Hematopoietic multipotent progenitor cell treated with erythropoietin and hydrocortisone succinate and interleukin-3 and kit ligand, for 15 days (in vitro differentiated cells): ENCODE measurements around the gene ZNF101.

Experiments used
- DNase-seq: peaks from one replicate; pipeline ENCODE4 v3.0.0-alpha.2; 2015; ENCODE audit warnings: low spot score

The ZNF101 gene

DNA sequence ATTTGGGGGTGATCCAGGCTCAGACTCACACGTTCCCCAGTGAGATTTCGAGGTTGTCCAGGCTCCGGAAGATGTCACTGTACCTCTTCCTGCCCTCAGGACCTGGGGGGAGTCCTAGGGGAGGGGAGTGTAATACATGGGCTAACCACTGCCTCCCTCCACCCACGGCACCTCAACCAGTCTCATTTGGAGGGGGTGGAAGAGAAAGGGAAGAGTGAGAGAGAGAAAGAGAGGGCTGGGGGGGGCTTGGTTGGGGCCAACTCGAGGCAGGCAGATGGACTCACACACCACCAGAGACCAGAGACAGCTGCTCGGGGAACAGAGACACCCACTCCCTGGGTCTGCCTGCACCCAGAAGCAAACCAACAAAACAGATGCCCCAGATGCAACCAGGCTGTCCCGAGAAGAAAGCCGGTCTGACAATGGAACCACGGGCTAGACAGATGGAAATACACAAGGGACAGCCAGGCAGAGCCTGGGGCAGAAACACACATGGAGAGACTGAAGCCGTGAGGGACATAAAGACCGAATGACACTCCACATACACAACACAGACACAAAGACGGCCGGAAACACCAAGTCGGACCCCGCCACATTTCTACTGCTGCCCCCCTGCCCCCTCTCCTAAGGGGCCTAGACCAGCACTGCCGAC, 26.0 kb upstream of the ZNF101 start:
- no peak for DNase-seq

DNA sequence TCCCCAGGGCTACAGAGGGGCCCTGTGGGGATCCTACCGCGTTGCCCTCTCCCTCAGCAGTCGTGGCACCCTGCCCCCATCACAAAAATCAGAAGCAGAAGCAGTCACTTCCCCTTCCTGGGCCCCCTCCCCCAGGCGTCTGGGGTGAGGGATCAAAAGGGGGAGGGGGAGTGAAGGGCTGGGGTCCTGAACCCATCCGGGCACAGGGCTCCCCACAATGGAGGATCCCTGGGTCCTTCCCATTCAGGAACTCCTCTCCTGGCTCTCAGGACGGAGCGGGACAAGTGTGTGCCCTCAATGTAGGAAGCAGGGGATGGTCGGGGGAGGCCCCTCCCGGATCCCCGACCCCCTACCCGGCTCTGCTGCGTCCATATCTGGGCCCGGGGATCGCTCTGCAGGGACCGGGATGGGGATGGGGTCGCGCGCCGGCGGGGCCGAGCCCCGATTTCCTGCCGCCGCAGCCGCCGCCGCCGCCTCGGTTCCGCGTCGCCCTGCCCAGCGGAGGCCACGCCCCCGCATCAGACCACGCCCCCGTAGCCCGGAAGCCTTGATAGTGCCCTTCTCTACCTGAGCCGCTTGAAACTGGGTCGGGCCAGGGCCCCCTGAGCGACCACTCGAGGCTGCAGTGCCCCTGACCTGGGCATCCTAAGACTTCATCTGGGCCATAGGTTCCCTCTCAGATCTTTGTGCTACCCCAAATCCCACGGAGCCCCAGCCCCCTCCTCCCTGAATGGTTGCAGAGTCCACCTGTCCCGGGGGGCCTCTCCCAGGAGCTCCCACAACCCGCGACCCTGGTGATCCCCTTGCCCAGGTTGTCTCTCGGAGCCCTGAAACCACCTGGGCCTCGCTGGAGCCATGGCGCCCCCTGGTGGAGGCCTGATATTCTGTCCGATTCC, 25.2 kb upstream of the ZNF101 start, which contains the start of gene GMIP:
Gene GMIP, minus strand, starts transcription at position 500 of the 896 bp plus-strand sequence. Its CDS starts 128 bp downstream, at position 372.
- peak; percentile 82 for DNase-seq

DNA sequence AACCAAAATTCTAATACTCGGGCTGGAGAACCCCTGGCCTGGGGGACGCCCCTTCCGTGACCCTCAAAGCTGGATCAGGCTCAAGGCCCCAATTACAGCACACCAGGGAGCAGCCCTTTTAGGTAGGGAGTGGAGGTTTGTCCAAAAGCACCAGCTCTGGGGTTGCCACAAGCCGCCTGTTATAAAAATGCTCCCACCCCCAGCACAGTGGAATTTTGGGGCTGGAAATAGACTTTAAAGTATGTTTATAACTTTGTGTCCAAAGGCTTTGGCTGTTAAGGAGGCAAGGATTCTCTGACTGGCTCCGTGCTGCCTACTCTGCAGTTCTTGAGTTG, 24.6 kb upstream of the ZNF101 start:
- DNase-seq, result no peak

DNA sequence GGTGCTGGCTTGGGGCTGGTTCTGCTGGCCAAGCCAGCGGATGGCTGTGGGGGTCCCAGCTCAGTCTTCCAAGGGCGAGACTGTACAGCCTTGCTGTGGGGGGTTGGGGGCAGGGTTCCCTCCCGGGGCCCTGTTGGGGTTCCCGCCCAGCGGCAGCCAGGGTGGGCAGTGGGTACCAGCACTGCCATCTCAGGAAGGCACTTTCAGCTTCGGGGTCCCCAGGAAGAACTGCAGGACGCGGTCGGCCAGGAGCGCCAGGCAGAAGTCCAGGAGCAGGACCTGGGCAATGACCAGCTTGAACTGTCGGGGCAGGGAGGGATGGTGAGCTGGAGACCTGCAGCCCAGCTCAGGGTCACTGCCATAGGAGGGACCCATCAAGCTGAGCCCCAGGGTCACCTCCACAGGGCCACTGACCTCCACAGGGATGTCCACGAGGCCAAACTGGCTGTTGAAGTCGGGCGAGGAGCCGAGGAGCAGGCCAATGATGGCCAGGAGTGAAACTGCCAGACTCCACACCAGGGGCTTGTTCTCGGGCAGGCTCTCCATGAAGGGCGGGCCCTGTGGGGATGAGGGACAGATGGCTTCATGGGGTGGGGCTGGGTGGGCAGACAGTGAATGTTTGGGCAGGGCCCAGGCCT, 23.3 kb upstream of the ZNF101 start:
- no peak for DNase-seq

DNA sequence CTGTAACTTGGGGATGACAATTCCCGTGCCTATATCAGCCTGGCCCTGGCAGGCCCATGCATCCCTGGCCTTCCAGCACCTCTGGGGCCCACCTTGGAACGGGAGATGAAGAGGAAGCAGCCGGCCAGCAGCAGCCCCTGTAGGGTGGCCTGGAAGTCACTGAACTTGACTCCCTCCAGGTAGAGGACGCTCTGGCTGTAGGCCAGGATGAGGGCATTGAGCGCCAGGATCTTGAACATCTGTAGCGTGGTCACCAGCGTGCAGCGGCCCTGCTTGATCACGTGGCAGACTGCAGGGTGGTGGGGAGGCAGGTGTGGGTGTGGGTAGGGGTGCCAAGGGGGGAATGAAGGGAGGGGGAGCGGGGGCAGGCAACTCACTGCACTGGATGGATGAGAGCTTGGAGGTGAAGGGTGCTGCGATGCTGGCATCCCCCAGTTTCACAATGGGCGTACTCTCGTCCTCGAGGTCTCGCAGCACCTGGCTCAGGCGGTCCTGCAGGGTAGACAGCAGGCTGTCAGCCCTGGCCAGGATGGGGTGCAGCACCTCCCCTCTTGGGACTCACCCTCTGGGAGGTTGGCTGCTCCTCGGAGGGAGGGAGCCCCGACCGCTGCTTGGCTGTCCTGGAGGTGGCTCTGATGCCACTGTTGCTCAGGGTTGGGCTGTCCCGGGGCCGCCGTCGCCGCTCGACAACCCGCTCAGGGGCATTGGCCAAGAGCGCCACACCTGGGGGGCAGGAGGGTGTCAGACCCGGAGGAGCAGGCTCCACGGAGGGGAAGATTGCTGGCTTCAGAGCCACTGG, 21.4 kb upstream of the ZNF101 start:
- no peak for DNase-seq

DNA sequence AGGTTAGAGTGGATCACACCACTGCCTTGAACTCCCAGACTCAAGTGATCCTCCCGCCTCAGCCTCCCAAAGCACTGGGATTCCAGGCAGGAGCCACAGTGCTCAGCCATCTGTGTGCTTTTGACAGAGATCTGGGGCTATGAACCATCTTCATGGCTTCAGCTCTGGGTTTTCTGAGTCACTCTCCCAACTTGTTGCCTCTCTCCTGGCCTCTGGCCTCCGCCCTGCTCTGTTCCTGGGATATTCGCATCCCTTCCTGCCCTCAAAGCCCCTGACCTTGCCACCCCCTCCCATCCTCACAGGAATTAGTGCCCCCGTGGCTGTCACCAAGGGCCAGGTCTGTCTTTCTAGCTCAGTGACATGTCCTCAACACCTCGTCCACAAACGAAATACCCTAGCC, 19.5 kb upstream of the ZNF101 start:
- DNase-seq, result no peak

DNA sequence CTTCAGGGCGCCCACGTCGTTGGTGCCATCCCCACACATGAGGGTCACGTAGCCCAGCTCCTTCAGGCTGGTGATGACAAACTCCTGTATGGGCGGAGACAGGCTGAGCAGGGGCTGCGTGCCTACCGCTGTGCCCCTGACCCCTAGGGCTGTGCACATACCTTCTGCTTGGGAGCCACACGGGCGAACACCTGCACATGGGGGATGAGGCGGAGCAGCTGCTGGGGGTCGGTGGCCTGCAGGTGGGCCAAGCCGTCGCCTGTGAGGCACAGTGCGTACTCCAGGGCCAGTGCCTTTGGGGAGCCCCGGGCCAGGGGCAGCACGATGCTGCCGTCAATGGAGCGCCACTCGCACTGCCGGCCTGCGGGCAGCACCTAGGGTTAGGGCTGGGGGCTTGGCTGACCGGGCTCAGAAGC, 19.1 kb upstream of the ZNF101 start:
- DNase-seq, result no peak

DNA sequence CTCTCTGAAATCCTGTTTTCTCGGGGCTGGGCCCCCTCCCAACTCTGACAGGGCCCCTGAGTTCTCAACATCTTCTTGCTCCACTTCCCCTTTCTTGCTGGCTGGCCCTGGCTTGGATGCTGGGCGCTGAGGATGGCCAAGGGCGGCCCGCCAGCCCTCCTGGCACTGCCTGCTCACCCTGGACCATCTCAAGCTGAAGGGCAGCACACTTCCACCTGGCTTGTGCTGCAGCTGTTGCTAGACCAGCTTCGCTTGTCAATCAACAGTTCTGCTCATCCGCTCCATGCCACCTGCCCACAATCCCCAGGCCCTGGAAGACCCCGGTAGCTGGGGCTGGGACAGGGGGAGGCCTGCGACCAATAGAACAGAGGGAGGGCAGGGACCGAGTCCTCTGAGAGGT, 18.3 kb upstream of the ZNF101 start:
- DNase-seq, result no peak

DNA sequence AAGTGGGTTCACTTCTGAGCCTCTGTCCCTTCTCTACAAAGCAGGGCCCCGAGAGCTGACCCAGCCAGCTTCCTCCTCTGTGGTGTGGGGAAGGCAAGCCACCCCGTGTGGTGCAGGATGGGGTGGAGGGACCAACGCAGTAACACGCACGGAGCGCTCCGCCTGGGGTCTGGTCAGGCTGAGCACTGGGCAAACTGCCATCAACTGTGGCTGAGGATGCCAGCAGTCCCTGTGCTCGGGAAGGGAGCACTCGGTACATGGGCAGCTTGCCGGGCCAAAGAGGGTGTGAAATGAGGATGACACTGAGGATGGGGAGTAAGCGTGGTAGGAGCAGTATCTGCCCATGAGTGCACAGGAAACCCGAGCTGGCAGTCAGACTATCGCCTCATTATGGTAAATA, 17.6 kb upstream of the ZNF101 start:
- no peak for DNase-seq

DNA sequence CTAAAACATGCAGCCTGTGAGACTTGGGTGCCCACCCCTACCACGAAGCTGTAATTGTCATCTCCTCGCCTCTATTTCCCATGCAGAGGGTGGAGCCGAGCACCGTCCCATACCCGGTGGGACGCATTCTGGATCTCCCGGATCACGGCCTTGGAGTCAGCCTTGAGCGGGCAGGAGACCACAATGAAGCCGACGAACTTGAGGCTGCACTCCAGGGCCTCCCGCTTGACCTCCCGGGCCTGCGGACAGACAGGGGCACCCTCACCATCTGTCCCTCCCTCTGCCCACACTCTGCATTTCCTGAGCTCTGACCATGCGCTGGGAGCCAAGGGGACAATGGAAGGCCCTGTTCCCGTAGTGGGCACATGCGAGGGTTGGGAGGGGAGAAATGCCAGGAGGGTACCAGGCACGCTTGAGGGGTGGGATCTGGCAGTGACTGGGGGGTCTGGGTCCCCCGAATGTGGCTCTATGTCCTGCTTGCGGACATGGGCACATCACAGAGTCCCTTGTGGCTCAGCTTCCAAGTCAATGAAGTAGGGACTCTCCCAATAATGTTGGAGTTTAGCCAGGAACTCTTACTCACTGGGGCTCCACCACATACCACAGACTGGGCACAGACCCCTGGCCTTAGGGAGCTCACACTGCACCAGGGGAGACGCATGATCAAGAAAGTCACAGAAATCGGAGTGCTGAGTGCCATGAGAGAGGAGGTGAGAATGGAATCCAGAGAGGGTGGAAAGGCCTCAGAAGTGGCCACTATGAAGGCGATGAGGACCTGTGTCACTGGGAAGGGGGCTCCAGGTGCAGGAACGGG, 15.9 kb upstream of the ZNF101 start:
- no peak for DNase-seq

DNA sequence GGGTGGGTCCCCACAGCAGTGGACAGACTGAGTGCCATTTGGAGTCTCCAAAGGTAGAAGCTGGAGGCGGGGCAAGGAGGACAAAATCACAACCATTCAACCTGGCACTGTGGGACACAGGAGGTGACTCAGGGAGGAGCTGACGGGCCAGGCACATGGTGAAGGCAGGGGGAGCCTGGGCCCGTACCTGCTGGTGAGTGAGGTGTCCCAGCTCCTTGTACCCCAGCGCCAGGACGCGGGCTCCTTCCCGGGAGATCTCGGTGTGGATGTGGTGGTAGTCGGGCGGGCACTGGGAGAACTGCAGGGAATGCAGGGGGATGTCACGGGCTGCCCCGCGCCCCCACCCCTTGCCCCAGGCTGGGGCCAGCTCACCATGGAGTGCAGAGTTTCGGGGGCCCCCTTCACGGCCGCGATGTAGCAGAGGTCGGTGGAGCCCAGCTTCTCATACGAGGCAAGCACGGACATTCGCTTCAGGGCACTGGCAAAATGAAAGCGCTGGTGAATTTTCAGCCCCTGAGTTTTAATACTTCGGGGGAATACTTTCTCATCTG, 15.0 kb upstream of the ZNF101 start:
- DNase-seq, result no peak

DNA sequence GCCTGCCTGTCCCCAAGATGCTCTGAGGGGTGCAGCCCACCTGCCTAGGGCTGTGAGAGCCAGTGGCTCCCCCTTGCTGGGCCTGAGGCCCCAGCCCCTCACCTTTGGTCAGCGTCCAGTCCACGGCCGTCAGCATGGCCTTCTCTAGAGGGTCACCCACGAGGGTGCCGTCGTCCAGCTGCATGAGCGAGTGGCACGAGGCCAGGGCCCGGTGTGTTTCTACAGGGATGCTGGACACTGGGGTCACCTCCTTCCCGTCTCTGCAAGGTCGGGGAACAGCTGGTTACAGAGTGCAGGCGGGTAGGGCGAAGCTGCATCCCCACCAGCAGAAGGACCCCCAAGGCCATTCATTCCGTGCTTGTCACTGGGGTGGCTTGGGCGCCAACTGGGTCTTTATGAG, 14.2 kb upstream of the ZNF101 start:
- no peak for DNase-seq

DNA sequence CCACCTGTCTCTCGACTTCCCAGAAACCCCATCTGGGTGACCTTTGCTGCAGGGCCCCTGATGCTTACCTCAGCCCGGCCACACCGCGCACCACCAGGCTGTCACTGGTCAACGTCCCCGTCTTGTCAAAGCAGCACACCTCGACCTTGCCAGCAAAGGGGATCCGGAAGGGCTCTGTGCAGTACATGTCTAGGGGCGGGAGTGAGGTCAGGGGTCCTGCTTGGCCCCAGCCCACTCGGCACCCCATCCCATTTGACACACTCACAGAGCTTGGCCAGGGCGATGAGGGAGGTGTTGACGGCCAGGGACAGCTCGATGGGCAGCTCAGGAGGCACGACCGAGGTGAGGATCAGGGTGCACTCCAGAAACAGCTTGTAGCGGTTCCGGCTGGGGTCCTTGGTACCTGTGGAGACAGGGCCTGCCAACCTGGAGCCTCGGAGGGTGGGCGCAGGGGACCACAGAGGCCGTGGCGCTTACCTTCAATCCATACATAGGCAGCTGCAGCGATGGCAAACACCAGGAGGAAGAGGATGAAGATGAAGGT, 13.5 kb upstream of the ZNF101 start:
- DNase-seq, result no peak

DNA sequence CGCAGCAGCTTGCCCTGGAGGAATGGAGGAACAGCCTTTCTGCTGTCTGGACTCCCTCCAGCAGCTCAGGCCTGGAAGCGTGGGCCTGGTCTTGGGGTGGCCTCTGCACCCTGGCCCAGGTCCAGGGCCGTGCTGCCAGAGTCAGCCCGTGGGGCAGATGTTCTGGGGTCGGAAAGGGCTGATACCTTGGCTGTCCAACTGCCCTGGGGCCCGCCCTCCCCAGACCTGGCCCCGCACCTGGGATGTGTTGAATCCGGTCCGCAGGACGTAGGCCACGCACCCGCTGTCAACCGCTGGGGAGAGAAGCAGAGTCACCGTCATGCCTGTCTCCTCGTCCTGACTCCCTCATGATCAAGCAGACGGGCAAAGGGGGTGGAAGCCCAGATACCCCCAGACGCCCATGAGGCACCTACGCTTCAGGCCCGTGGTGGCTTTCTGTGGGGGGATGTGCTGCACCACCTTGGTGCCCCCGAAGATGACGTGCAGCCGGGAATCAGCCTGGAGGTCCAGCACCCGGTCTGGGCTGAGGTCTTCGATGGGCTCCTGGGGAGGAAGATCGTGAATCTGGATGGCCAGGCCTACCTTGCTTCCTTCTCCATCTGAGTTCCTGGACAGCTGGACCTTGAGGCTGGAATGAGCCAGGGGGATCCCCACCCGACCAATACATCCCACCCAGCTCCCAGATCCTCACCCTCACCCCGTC, 12.8 kb upstream of the ZNF101 start:
- no peak for DNase-seq

DNA sequence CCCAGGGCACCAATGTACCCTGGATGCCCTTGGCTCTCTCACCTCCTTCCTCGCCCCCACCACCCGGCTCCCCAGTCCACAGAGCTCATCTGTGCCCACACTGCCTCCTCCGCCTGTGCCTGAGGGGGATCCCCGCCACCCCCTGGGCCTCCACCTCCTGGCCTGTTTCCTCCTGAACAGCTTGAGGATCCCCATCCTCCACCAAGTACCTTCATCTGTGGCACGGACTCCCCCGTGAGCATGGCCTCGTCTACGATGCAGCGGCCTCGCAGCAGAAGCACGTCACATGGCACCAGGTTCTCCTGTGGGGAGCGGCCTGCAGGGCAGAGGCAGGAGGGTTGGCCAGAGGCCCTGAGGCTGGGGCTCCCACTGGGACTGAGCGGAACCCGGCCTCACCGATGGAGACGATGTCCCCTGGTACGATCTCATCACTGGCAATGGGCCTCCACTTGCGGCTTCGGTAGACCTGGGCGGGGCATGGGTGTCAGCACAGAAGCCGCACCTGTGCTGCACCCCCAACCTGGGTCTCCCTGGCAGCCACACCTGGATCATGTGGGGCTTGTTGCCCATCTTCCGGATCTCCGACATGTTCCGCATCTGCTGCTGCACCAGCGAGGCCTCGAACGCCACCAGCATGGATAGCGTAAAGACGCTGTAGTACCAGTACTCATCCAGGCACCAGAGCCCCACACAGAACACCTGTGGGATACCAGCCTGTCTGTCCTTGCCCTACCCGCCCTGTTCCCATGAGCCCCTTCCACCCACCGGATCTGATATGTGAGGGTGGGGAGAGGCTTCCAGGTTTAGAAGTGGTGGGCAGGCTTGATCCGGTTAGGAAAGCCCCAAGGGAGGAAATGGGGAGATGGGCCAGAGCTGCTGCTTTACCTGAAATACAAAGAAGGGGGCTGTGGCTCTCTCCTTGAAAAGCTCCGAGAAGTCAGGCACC, 11.9 kb upstream of the ZNF101 start:
- DNase-seq, result no peak

DNA sequence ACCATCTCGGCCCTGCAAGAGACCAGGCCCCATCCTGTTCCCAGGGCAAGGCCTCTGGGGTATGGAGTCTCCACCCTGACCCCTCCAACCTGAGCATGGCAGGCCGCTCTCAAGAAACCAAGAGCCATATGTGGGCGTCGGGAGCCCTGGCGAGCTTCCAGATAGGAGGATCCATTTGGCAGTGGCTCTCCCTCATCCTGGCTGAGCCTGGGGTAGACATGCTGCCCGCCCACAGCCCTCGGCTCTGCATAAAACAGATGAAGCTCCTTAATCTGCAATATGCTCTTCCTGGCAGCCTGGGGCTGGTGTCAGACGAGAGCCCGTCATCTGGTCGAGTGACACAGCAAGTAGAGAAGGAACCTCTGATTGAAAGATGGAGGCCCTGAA, 11.2 kb upstream of the ZNF101 start:
- DNase-seq, result no peak

DNA sequence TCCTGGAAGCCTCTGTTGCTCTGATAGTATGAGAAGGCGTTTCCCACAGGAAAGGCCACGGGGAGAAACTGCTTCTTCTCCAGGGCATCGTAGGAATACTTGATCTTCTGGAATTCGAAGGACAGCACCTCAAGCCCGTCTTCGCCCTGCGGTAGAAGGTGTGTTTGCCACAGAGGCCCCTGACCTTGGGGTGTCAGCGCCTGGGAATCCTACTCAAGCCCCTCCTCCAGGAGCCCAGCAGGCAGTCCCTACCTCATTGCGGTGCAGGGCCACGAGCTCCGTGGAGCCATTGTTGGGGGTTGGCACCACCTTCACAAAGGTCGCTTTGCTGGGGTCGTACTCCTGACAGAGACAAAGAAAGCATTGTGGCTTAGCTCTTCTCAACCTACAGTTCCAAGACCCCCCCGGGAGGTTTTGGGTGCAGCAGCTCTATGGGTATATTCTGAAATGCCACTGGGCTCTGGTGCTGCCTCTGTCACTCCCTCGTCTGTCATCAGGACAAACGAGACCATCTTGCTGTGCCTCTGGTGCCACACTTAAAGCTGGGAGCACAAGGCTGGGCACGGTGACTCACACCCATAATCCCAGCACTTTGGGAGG, 8.9 kb upstream of the ZNF101 start:
- DNase-seq, result no peak

DNA sequence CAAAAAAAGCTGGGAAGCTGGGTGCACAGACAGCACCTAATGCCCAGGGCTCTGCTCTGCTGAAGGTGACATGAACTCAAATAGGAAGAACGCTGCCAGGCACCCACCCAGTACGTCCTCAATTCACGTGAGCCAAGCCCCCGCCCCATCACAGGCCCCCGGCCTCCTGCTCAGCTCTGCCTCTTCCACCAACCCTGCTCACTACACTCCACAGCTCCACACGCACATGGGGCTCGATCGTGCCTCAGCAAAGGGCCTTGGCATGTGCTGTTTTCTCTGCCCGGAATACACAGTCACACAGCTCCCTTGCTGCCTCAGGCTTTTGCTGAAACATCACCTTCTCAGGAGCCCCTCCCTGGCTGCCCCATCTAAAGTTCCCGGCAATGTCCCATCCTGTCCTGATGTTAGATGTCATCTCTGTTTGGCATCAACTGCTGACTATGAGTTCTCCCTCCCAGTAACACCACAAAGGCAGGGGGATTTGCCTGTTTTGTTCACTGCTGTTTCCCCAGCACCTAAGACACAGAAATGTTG, 7.4 kb upstream of the ZNF101 start:
- no peak for DNase-seq
